Stomach (tissue), 4 donors: ENCODE data around the gene ERBIN.

Experiments used
- CTCF ChIP-seq, 7 experiments: fragments of 450-650 bp in 4 of 7; fragments of 200-600 bp in 3 of 7; sonication (generic) in 3 of 7; IDR thresholded peaks; one replicate each; pipeline ENCODE4 v1.5.1; 2016 to 2019; ENCODE audit warnings: antibody characterized with exemption in 7 of 7, control low read depth in 2 of 7, mild to moderate bottlenecking in 1 of 7
- POLR2A ChIP-seq, 4 donors: fragments of 450-650 bp; IDR thresholded peaks; one replicate each; pipeline ENCODE4 v1.6.1; 2016; ENCODE audit warnings: antibody characterized with exemption in 4 of 4, control low read depth in 2 of 4, mild to moderate bottlenecking in 1 of 4, moderate library complexity in 1 of 4
- POLR2AphosphoS5 ChIP-seq, 3 donors: sonication (generic); formaldehyde crosslinking; IDR thresholded peaks; one replicate each; pipeline ENCODE4 v1.6.1; 2016; ENCODE audit warnings: antibody characterized with exemption in 3 of 3

GRCh38 chr5:66066826-66067225, 140.5 kb downstream of the ERBIN start:
- TF ChIP-seq POLR2AphosphoS5 (IDR thresholded peaks at IDR 0.05) (no peak), POLR2A (IDR thresholded peaks at IDR 0.05) (no peak), CTCF (IDR thresholded peaks at IDR 0.05) (no peak)
